HG03442 (cell line): Measurements from ENCODE around the gene GPR137B.

ENCODE experiments used
- ATAC-seq: cut with Tn5 transposase; IDR thresholded peaks from one replicate; pipeline ENCODE4 v1.9.1; 2021; ENCODE audit warnings: mild to moderate bottlenecking, moderate library complexity; ENCODE audit not compliant: unreplicated experiment

The GPR137B gene

GRCh38 chr1:236142253-236143103 lies at the start of gene GPR137B:
TSS of gene GPR137B (plus strand) at chr1:236142539. CDS start at chr1:236142623, 84 bp downstream.
- peak; percentile 49 for ATAC-seq

- ATAC-seq: no peak
These were observed 49.4 kb upstream of the GPR137B start for GRCh38 chr1:236092899-236093298.

GRCh38 chr1:236095705-236096520 lies 46.4 kb upstream of the GPR137B start:
- ATAC-seq: no peak

GRCh38 chr1:236096660-236097482 lies 45.5 kb upstream of the GPR137B start:
- peak; percentile 56 for ATAC-seq

- no peak for ATAC-seq
These were observed 44.1 kb upstream of the GPR137B start for GRCh38 chr1:236098267-236098666.

- no peak for ATAC-seq
These were observed 42.9 kb upstream of the GPR137B start for GRCh38 chr1:236099355-236099974.

GRCh38 chr1:236100799-236101198 lies 41.5 kb upstream of the GPR137B start:
- ATAC-seq: no peak

- ATAC-seq: no peak
These were observed 40.8 kb upstream of the GPR137B start for GRCh38 chr1:236101233-236102200.

- no peak for ATAC-seq
These were observed 39.7 kb upstream of the GPR137B start for GRCh38 chr1:236102611-236103010.

GRCh38 chr1:236103059-236103458 lies 39.3 kb upstream of the GPR137B start:
- ATAC-seq: no peak

- no peak for ATAC-seq
These were observed 38.6 kb upstream of the GPR137B start for GRCh38 chr1:236103646-236104218.

- ATAC-seq: no peak
These were observed 35.0 kb upstream of the GPR137B start for GRCh38 chr1:236107121-236107907.

- ATAC-seq: no peak
These were observed 34.2 kb upstream of the GPR137B start for GRCh38 chr1:236108027-236108648.

- no peak for ATAC-seq
These were observed 32.2 kb upstream of the GPR137B start for GRCh38 chr1:236110137-236110536.

GRCh38 chr1:236111527-236112331 lies 30.6 kb upstream of the GPR137B start:
- ATAC-seq: no peak

- no peak for ATAC-seq
These were observed 30.1 kb upstream of the GPR137B start for GRCh38 chr1:236112332-236112627.

- no peak for ATAC-seq
These were observed 28.9 kb upstream of the GPR137B start for GRCh38 chr1:236113324-236114032.
